SJCRH30 (cell line): ENCODE results near the gene PTPN21. TPM values are rescaled to one million over a fixed set of nuclear protein-coding genes. Genes with fewer than 3 reads are reported as not detected.

Experiments
- DNase-seq, 2 experiments: peaks; one replicate each; pipeline ENCODE4 v3.0.0-alpha.2; 2015 to 2020
- H3K27ac ChIP-seq: fragments of 250-450 bp; sonication (Bioruptor Pico); 2 replicates; pipeline ENCODE4 v1.5.1; 2020; ENCODE audit warnings: mild to moderate bottlenecking, moderate library complexity
- H3K27me3 ChIP-seq: fragments of 250-450 bp; sonication (Bioruptor Pico); 2 replicates; pipeline ENCODE4 v1.5.1; 2020; ENCODE audit warnings: mild to moderate bottlenecking, moderate library complexity
- H3K36me3 ChIP-seq: fragments of 250-450 bp; sonication (Bioruptor Pico); 2 replicates; pipeline ENCODE4 v1.5.1; 2020; ENCODE audit warnings: mild to moderate bottlenecking, moderate library complexity
- H3K4me1 ChIP-seq: fragments of 250-450 bp; sonication (Bioruptor Pico); 2 replicates; pipeline ENCODE4 v1.5.1; 2020; ENCODE audit warnings: mild to moderate bottlenecking, moderate library complexity
- H3K4me3 ChIP-seq: fragments of 250-450 bp; sonication (Bioruptor Pico); 2 replicates; pipeline ENCODE4 v1.5.1; 2020; ENCODE audit warnings: mild to moderate bottlenecking, moderate library complexity
- H3K9me3 ChIP-seq: fragments of 250-450 bp; sonication (Bioruptor Pico); replicated peaks from 2 replicates; pipeline ENCODE4 v1.5.1; 2020; ENCODE audit warnings: mild to moderate bottlenecking, moderate library complexity
- total RNA-seq: library from RNA; depleted of rRNA; stranded (reverse); fragments of >200 nt; shearing (Covaris generic); gene quantifications from 2 replicates; pipeline ENCODE4 v1.2.3, GENCODE V29; 2014

The PTPN21 gene
- total RNA-seq, 1 experiment from 2014 or later, result 13.7 TPM

DNA sequence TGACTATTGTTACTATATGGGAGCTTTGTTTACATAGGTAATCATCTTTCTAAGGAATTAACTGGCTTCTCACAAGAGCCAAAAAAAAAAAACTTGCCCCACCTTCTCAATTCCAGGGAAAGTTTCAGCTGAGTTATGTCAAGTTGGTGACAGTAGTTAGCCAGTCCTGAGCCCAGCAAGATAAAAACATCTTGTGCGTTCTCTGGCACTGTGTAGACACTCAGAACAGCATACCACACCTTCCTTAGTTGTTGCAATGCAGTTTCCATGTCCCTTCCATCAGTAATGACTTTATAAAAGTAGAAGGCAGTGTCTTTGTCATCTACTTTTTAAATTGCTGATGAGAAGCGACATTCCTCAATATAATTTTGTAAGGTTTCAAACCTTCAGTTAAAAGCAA is 50.2 kb downstream of the PTPN21 start:
- Histone ChIP-seq H3K27me3 (no peaks in the 10 kb centered on the region), H3K9me3 (no peaks in the 10 kb centered on the region), H3K4me3 (no peak overlapping the region), H3K27ac (no peak overlapping the region), H3K36me3 (peaks cover 32% of the 10 kb centered on the region), H3K4me1 (no peaks in the 10 kb centered on the region)
- DNase-seq, result no peak

- Histone ChIP-seq H3K9me3 (no peaks in the 10 kb centered on the region), H3K36me3 (peaks cover 29% of the 10 kb centered on the region), H3K27ac (no peak overlapping the region), H3K4me1 (no peaks in the 10 kb centered on the region), H3K27me3 (no peaks in the 10 kb centered on the region), H3K4me3 (no peak overlapping the region)
- no peak for DNase-seq
Observed at GRCh38 chr14:88503754-88504406, 50.9 kb downstream of the PTPN21 start.

DNA sequence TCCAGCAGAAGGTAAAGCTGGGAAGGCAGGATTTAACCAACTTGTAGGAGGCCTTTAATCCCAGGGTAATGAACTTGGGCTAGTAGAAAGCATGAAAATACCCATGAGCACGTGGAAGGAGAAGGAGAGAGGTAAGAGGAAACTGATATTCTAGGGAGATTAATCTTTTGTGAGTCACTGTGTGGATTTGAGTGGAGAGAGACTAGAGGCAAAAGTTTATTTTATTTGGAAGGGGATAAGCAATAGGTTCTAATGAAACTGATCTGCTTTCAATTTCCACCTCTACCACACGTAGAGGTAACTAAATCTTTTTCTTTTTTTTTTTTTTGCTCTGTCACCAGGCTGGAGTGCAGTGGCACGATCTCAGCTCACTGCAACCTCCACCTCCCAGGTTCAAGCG is 52.1 kb downstream of the PTPN21 start:
- no peaks in the 10 kb centered on the region for H3K9me3 ChIP-seq
- H3K27me3 ChIP-seq, result no peaks in the 10 kb centered on the region
- peaks cover 27% of the 10 kb centered on the region for H3K36me3 ChIP-seq

GRCh38 chr14:88500611-88501010 is 54.2 kb downstream of the PTPN21 start:
- peaks cover 34% of the 10 kb centered on the region for H3K36me3 ChIP-seq
- no peak for DNase-seq
- H3K27me3 ChIP-seq, result no peaks in the 10 kb centered on the region

More for the DNA sequence above, 52.1 kb downstream of the PTPN21 start:
- H3K27ac ChIP-seq, result no peak overlapping the region
- H3K4me3 ChIP-seq, result no peak overlapping the region
- H3K4me1 ChIP-seq, result no peaks in the 10 kb centered on the region
- no peak for DNase-seq

GRCh38 chr14:88499225-88499624 is 55.6 kb downstream of the PTPN21 start:
- H3K4me1 ChIP-seq, result no peaks in the 10 kb centered on the region
- H3K4me3 ChIP-seq, result no peak overlapping the region
- peaks cover 35% of the 10 kb centered on the region for H3K36me3 ChIP-seq
- H3K27ac ChIP-seq, result no peak overlapping the region
- no peaks in the 10 kb centered on the region for H3K27me3 ChIP-seq
- H3K9me3 ChIP-seq, result no peaks in the 10 kb centered on the region
- DNase-seq, result no peak

More at GRCh38 chr14:88500611-88501010, 54.2 kb downstream of the PTPN21 start:
- H3K27ac ChIP-seq, result no peak overlapping the region
- H3K4me3 ChIP-seq, result no peak overlapping the region
- H3K4me1 ChIP-seq, result no peaks in the 10 kb centered on the region
- H3K9me3 ChIP-seq, result no peaks in the 10 kb centered on the region

DNA sequence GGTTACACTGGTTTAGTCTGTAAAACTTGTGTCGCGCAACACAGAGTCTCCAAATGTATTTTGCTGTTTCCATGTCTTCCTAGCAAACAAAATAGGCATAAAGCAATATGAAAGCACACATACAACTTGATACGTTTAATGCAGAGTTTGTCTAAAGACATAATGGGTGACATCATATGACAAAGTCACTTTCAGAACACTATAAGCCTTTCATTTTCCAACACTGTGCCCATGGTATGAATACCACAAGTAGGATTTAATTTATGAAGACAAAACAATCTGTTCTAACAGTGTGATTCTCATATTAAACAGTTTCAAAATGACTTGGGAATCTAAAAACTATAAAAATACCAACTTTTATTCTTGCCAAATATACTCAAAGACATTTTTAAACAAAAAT is 58.4 kb downstream of the PTPN21 start:
- Histone ChIP-seq H3K27ac (no peak overlapping the region), H3K4me3 (no peak overlapping the region), H3K36me3 (peaks cover 32% of the 10 kb centered on the region), H3K4me1 (no peaks in the 10 kb centered on the region), H3K9me3 (no peaks in the 10 kb centered on the region), H3K27me3 (no peaks in the 10 kb centered on the region)
- DNase-seq, result no peak

- Histone ChIP-seq H3K36me3 (peaks cover 26% of the 10 kb centered on the region), H3K27ac (no peak overlapping the region), H3K9me3 (no peaks in the 10 kb centered on the region), H3K27me3 (no peaks in the 10 kb centered on the region), H3K4me1 (no peaks in the 10 kb centered on the region), H3K4me3 (no peak overlapping the region)
- no peak for DNase-seq
Observed at GRCh38 chr14:88493392-88494185, 61.2 kb downstream of the PTPN21 start.

- Histone ChIP-seq H3K27me3 (no peaks in the 10 kb centered on the region), H3K9me3 (no peaks in the 10 kb centered on the region), H3K4me1 (no peaks in the 10 kb centered on the region), H3K27ac (no peak overlapping the region), H3K4me3 (no peak overlapping the region), H3K36me3 (peaks cover 26% of the 10 kb centered on the region)
- DNase-seq, result peak; percentile 65 to 82
Observed at GRCh38 chr14:88492272-88493089, 62.3 kb downstream of the PTPN21 start.

GRCh38 chr14:88490168-88490567 is 64.6 kb downstream of the PTPN21 start:
- no peaks in the 10 kb centered on the region for H3K4me1 ChIP-seq
- H3K4me3 ChIP-seq, result no peak overlapping the region
- no peak overlapping the region for H3K27ac ChIP-seq
- peaks cover 11% of the 10 kb centered on the region for H3K36me3 ChIP-seq
- peak in 1 of 2 experiments; percentile 14 for DNase-seq
- no peaks in the 10 kb centered on the region for H3K27me3 ChIP-seq
- no peaks in the 10 kb centered on the region for H3K9me3 ChIP-seq

DNA sequence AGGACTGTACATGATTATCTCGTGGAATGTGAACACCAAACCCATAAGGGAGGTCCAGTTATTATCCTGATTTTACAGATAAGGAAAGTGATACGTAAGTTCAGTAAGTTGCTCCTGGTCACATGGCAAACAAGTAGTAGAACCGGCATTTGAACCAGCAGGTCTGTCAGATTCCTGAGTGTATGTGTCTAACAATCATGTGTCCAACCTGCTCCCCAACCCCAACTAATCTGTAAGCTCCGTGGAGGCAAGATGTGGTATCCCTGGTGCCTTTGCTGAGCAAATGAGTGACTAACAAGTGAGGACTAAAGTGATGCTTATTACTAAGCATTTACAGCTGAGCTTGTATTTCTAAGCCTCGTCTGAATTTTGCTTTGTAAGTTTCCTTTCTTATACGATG is 65.9 kb downstream of the PTPN21 start:
- H3K27me3 ChIP-seq, result no peaks in the 10 kb centered on the region
- no peak overlapping the region for H3K27ac ChIP-seq
- no peaks in the 10 kb centered on the region for H3K9me3 ChIP-seq
- DNase-seq, result no peak
- H3K4me1 ChIP-seq, result no peaks in the 10 kb centered on the region
- no peak overlapping the region for H3K4me3 ChIP-seq
- H3K36me3 ChIP-seq, result peaks cover 11% of the 10 kb centered on the region

- Histone ChIP-seq H3K9me3 (no peaks in the 10 kb centered on the region), H3K27me3 (no peaks in the 10 kb centered on the region), H3K36me3 (peaks cover 11% of the 10 kb centered on the region), H3K27ac (no peak overlapping the region), H3K4me1 (no peaks in the 10 kb centered on the region), H3K4me3 (no peak overlapping the region)
- DNase-seq, result no peak
Observed at GRCh38 chr14:88488081-88488480, 66.7 kb downstream of the PTPN21 start.

- no peak overlapping the region for H3K27ac ChIP-seq
- peaks cover 26% of the 10 kb centered on the region for H3K36me3 ChIP-seq
- no peak overlapping the region for H3K4me3 ChIP-seq
- no peak for DNase-seq
- no peaks in the 10 kb centered on the region for H3K27me3 ChIP-seq
- no peaks in the 10 kb centered on the region for H3K4me1 ChIP-seq
- H3K9me3 ChIP-seq, result 0 out of 2 replicates have a peak, but pooled peaks cover 3% of the 10 kb centered on the region
Observed at GRCh38 chr14:88482524-88482923, 72.3 kb downstream of the PTPN21 start.

DNA sequence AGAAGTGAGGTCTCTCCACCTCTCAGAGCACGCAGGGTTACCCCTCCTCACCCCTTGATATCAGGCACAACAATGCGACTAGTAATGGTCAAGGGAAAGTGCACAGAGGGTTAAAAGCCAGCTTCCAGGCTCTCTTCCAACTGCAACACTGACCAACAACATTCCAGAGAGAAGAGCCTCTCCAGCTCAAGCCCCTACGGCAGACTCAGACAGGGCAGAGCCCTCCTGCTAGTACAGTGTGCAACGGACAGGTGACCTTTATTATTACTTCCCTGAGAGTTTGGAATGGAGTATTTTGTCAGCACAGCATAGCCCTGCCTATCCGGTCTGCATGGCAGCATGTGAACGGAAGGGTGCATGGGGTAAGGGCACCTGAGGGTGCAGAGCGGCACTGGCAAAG is 73.0 kb downstream of the PTPN21 start:
- Histone ChIP-seq H3K27me3 (no peaks in the 10 kb centered on the region), H3K27ac (no peak overlapping the region), H3K36me3 (peaks cover 28% of the 10 kb centered on the region), H3K4me1 (no peaks in the 10 kb centered on the region), H3K9me3 (0 out of 2 replicates have a peak, but pooled peaks cover 3% of the 10 kb centered on the region), H3K4me3 (no peak overlapping the region)
- no peak for DNase-seq

GRCh38 chr14:88481059-88481458 is 73.7 kb downstream of the PTPN21 start:
- no peak overlapping the region for H3K4me3 ChIP-seq
- H3K4me1 ChIP-seq, result no peaks in the 10 kb centered on the region
- H3K9me3 ChIP-seq, result 0 out of 2 replicates have a peak, but pooled peaks cover 3% of the 10 kb centered on the region
- DNase-seq, result no peak
- no peak overlapping the region for H3K27ac ChIP-seq
- no peaks in the 10 kb centered on the region for H3K27me3 ChIP-seq
- H3K36me3 ChIP-seq, result peaks cover 36% of the 10 kb centered on the region

DNA sequence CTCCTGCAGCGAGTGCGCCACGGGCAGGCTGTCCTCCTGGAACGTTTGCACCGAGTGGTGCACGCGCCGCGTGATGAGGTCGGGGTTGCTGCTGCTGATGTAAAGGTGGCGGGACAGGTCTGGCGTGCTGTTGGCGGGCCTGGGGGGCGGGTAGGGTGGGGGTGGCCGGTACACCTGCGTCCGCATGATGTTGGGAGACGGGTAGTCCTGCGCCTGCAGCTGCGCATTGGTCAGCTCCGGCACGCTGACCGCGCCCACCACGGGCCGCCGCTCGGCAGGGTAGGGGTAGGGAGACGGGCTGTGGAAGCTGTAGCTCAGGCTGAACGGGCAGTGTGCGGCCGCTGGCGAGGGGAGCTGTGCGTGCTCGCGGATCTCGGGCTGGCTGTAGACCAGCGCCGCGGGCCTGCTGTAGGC is 75.2 kb downstream of the PTPN21 start:
- H3K27ac ChIP-seq, result no peak overlapping the region
- no peak overlapping the region for H3K4me3 ChIP-seq
- H3K4me1 ChIP-seq, result no peaks in the 10 kb centered on the region
- no peaks in the 10 kb centered on the region for H3K27me3 ChIP-seq
- DNase-seq, result no peak
- H3K9me3 ChIP-seq, result 0 out of 2 replicates have a peak, but pooled peaks cover 3% of the 10 kb centered on the region
- peaks cover 47% of the 10 kb centered on the region for H3K36me3 ChIP-seq
